Measurements from ENCODE around the gene SYCP3. TPM values are rescaled to one million over a fixed set of nuclear protein-coding genes. Genes with fewer than 3 reads are reported as not detected.

The SYCP3 gene
- total RNA-seq, 1 donor from 2014 or later, result 0.07 TPM

DNA sequence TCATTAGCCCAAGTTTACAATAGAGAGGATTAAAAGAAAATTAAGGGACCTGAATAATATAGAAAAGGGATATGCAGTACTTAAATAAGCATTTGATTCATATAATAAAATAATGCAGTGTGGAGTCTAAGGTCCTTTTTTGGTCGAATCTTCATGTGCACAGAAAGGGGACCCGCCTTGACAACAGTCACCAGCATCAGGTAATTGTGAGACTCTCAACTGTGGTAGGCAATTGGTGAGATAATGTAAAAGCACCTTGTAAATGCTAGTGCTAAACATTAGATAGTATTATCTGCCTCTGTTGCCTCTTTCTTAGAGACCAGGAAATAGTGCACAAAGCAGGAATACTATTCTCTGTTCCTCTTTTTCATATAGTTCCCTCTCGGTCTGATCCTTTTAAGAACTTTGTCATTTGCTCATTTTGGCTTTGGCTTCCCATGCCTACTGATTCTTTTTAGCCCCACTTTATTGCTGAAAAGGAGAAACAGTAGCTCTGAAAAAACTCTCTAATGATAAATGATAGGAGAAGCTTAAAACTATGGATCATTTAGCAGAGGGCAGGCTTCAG lies 24.3 kb downstream of the SYCP3 start:
- no peak overlapping the region for H3K27ac Mint-ChIP-seq

DNA sequence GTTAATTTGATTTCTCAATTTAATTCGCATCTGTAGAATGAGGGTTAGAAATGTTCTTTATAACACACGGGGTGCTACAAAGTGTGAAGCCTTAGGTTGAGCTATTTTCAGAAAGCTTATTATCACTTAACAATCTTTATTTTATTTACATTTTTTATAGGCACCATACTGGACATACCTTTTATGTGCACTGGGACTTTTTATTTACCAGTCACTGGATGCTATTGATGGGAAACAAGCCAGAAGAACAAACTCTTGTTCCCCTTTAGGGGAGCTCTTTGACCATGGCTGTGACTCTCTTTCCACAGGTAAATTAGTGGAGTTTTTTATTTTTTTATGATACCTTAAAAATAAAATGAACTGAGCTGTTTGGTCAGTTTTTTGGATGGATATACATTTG lies 25.3 kb downstream of the SYCP3 start:
- Mint-ChIP-seq H3K9me3 (no peaks in the 10 kb centered on the region), H3K4me1 (ENCODE audit: unreplicated experiment) (peaks cover 18% of the 10 kb centered on the region), H3K27ac (no peak overlapping the region), H3K4me3 (no peak overlapping the region), H3K36me3 (peaks cover 14% of the 10 kb centered on the region), H3K27me3 (no peaks in the 10 kb centered on the region)
- TF ChIP-seq CTCF (conservative IDR thresholded peaks at IDR 0.05), result no peak
- no peak for DNase-seq (ENCODE audit: extremely low spot score, unreplicated experiment)

More for the DNA sequence above, 24.3 kb downstream of the SYCP3 start:
- Mint-ChIP-seq H3K27me3 (no peaks in the 10 kb centered on the region), H3K9me3 (no peaks in the 10 kb centered on the region), H3K4me3 (no peak overlapping the region), H3K36me3 (peaks cover 14% of the 10 kb centered on the region), H3K4me1 (ENCODE audit: unreplicated experiment) (peaks cover 18% of the 10 kb centered on the region)
- DNase-seq (ENCODE audit: extremely low spot score, unreplicated experiment), result no peak
- no peak for TF ChIP-seq CTCF (conservative IDR thresholded peaks at IDR 0.05)

- peak overlapping the region; percentile 49 for H3K27ac Mint-ChIP-seq
- no peak for TF ChIP-seq CTCF (conservative IDR thresholded peaks at IDR 0.05)
- no peaks in the 10 kb centered on the region for H3K27me3 Mint-ChIP-seq
- H3K4me3 Mint-ChIP-seq, result peak overlapping the region; percentile 68
- no peak for DNase-seq (ENCODE audit: extremely low spot score, unreplicated experiment)
- H3K4me1 Mint-ChIP-seq (ENCODE audit: unreplicated experiment), result peaks cover 18% of the 10 kb centered on the region
- H3K9me3 Mint-ChIP-seq, result no peaks in the 10 kb centered on the region
- H3K36me3 Mint-ChIP-seq, result peaks cover 14% of the 10 kb centered on the region
These were observed 26.1 kb downstream of the SYCP3 start for GRCh38 chr12:101713059-101713682.

DNA sequence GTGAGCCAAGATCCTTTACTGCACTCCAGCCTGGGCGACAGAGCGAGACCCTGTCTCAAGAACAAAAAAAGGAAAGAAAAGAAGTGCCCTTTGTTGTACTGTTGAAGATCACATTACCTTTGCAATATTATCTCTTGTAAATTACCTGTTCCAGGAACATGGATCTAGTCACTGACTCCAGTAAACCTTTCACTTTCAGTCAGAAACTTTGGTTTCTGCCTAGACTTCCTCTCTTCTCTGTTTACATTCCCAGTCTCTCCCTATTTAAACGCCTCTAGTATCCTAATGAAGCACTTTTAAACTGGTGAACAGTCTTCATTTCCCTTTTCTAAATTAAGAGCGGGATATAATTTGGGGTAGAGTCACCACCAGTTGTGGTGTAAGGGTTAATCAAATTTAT lies 29.0 kb downstream of the SYCP3 start:
- no peak for DNase-seq (ENCODE audit: extremely low spot score, unreplicated experiment)
- Mint-ChIP-seq H3K36me3 (peaks cover 15% of the 10 kb centered on the region), H3K4me3 (no peak overlapping the region), H3K9me3 (no peaks in the 10 kb centered on the region), H3K27ac (no peak overlapping the region), H3K27me3 (no peaks in the 10 kb centered on the region), H3K4me1 (ENCODE audit: unreplicated experiment) (peaks cover 28% of the 10 kb centered on the region)
- TF ChIP-seq CTCF (conservative IDR thresholded peaks at IDR 0.05), result no peak

DNA sequence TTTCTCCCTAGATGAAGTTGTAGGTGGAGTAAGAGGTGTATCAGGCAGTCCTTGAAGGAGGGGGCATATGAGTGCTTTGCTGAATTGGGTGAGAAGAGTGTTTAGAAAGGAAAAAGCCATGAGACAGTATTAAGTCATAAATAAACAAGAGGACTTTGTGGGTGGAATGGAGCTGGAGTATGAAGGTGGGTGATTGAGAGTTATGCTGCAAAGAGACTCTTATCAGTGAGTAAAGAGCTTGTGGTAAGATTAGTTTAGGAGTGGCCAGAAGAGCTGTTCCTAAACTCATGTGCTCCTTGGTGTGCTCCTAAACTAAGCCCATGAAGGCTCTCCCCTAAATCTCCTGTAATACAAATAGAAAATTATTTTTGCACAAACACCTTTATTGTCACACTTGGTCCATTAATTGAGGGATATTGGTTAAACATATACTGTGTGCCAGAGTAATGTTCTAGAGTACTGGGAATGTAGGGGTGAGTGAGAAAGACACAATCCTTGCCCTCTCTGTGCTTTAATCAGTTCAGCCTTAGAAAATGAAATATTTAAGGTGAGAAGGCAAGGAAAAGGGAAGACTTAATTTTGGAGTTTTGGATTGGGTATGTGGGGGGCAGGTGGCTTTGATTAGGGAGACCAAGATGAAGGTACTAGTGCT lies 32.0 kb downstream of the SYCP3 start:
- Mint-ChIP-seq H3K27ac (peak overlapping the region; percentile 1), H3K9me3 (no peaks in the 10 kb centered on the region), H3K27me3 (no peaks in the 10 kb centered on the region), H3K36me3 (peaks cover 11% of the 10 kb centered on the region), H3K4me3 (peak overlapping the region; percentile 4), H3K4me1 (ENCODE audit: unreplicated experiment) (peaks cover 21% of the 10 kb centered on the region)
- no peak for TF ChIP-seq CTCF (conservative IDR thresholded peaks at IDR 0.05)
- DNase-seq (ENCODE audit: extremely low spot score, unreplicated experiment), result no peak
